ENCODE measurements around the gene FAT2.
"Not testable (repeated sequence)": the region's sequence is repeated elsewhere in the genome, so short reads cannot be mapped to it uniquely, and the experiment has no call there.

FAT2 gene

GRCh38 chr5:151581347-151581746, 9.8 kb downstream of the FAT2 start:
- DNase-seq: no peak

DNA sequence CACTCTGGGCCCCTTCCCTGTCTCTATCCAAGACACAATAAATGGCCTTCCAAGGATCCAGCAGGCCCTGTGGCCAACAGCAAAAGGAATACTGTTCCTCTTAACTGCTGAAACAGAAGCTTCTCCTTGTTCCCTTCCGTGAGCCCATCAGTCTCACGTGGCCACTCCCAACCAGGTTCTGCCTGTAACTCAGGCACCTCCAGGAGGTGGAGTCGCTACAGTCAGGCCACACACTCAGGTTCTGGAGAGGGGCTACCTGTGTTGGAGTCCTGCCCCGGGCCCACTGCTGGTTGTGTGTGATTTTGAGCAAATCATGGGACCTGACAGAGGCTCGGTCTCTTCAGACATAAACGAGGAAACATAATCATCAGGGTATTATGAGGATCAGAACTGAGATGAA, 10.3 kb downstream of the FAT2 start:
- no peak for DNase-seq

DNA sequence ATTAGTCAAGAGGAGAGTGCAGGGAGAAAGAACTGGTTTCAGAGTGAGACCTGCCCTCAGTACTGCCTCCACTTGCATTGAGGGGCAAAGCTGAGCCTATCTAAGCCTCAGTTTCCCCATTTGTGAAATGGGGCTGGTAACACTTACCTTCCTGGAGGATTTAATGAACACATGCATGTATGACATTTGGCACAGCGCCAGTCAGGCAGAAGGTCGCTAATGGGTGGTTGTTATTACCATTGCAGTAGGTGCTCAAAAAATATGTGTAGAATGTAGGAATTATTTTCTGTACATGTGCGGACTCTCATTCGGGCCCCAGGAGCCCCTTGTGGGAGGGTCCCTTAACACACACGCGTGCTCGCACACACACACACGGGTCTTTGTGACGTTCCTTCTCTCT, 10.9 kb downstream of the FAT2 start:
- DNase-seq: no peak

GRCh38 chr5:151579146-151579545, 12.0 kb downstream of the FAT2 start:
- not testable (repeated sequence) for DNase-seq

- no peak for DNase-seq
Observed at GRCh38 chr5:151578326-151579025, 12.7 kb downstream of the FAT2 start.

GRCh38 chr5:151577566-151577965, 13.6 kb downstream of the FAT2 start:
- DNase-seq: no peak

DNA sequence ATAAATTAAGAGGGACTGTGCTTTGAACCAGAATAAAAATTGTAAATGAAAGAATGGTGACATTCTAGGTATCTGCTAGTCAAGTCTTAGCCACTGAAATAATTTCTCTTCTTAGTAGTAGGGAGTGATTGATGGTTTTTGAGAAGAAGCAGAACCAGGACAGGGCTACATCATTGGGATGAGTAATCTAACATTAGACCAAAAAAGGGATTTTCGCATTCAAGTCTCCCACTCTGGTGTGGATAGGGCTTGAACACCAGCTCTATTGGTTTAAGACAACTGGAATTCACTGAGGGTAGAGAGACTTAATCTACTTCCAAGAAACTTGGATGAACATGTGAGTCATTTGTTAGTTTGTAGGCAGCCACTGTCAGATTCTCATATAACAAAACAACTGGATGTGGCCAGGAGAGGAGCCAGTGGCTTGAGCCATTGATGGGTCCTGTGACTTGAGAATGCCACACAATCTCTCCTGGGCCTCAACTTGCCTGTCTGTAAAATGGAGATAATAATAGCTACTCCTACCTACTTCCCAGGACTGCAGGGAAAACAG, 16.6 kb downstream of the FAT2 start:
- no peak for DNase-seq

- no peak for DNase-seq
Observed at GRCh38 chr5:151572657-151573368, 18.3 kb downstream of the FAT2 start.

GRCh38 chr5:151571270-151572173, 19.6 kb downstream of the FAT2 start:
- no peak for DNase-seq

DNA sequence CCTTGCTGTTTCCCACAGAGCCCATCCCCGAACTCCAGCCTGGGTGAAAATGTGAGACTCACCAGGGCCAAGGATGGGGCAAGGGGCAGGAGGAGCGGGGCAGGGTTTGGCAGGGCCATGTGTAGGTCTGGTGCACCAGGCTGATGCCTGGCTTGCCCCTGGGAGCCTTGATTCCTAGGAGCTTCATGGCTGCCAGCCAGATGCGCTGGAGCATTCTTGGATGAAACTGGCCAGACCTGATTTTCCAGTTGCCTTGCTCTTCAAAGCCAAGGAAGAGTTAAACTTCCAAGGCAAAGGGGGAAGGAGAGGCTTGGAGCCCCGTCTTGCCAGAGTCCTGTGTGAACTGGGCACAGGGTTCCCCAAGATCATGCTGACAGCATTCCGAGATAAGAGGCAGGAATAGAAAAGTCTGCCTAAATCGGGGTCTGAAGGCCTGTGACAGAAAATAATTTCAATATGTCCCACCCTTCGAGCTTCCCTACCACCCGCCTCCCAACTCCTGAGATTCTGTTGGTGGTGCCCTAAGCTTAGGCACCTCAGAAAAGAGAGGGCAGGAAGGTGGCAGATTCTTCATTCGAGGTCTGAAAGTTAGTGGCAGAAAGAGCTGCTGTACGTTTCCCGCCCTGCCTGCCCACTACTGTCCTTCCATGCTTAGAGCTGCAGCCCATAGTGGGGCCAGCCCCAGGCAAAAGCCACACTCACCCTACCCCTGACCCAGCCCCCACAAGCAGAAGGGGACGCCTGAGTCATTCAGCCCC, 20.4 kb downstream of the FAT2 start:
- DNase-seq: no peak

DNA sequence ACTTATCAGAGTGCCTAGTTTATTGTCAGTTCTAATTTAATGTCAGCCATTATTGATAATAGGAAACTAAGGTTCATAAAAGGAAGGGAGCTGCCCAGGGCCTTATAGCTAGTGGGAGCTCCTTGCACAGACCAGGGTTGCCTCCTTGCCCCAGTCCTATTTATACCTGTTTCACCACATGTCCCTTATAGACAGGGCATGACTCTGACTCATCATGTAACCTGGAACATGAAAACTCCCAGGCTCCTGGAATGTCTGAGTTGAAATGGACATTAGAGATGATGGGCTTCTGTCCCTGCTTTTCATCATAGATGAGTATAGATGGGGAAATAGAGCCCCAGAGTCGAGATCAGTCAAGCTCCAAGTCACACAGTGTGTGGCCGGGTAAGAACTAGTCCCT, 21.1 kb downstream of the FAT2 start:
- no peak for DNase-seq

- no peak for DNase-seq
Observed at GRCh38 chr5:151569132-151570046, 21.7 kb downstream of the FAT2 start.

GRCh38 chr5:151568036-151568435, 23.1 kb downstream of the FAT2 start:
- DNase-seq: no peak

- no peak for DNase-seq
Observed at GRCh38 chr5:151565971-151566370, 25.2 kb downstream of the FAT2 start.

DNA sequence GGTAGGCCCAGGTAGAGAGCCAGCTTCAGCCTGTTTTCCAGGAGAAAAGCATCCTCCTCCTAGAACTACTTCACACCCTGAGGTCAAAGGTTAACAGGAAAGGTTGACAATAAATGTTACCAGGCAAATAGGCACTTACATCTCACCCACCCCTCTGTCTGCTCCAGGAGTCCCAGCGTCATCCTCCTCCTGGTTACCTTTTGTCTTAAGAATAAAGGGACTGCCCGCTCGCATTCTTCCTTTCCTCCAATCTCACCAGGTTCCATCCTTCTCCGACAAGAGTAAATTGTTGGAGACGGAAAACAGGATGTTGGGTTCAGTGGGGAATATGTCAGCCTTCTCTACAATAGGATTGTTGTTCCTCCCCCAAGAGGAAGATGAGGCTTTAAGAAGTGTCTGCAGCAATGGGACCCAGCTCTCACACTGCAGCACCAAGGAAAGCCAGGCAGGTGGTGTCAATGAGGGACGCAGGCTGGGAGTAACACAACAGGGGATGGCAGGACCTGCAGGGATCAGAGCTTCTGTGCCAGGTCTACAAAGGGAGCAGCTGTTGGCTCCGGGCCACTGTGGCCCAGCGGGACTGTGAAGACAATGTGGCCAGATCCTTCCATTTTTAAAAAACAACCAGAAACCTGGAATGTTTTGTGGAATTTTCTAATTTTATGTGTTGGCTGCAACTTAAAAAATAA, 29.0 kb downstream of the FAT2 start:
- DNase-seq: no peak

- no peak for DNase-seq
Observed at GRCh38 chr5:151557951-151558350, 33.2 kb downstream of the FAT2 start.

DNA sequence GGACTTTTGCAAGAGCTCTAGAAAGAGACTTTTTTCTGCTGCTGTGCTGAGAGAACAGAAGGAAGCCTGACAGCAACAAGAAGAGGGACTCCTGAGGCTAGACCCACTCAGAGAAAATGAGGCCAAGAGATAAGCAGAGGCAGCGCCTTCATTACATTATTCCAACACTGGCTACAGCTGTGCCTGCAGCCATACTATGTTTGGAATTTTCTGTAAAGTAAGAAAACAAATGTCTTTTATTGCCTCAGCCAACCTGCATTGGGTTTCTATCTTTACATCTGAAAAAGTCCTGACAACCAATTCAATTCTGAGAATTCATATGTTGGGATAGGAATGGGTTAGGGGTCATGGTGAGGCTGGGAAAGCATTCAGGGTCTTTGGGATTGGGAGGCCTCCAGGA, 33.7 kb downstream of the FAT2 start:
- DNase-seq: no peak

GRCh38 chr5:151556806-151557205, 34.3 kb downstream of the FAT2 start:
- no peak for DNase-seq

DNA sequence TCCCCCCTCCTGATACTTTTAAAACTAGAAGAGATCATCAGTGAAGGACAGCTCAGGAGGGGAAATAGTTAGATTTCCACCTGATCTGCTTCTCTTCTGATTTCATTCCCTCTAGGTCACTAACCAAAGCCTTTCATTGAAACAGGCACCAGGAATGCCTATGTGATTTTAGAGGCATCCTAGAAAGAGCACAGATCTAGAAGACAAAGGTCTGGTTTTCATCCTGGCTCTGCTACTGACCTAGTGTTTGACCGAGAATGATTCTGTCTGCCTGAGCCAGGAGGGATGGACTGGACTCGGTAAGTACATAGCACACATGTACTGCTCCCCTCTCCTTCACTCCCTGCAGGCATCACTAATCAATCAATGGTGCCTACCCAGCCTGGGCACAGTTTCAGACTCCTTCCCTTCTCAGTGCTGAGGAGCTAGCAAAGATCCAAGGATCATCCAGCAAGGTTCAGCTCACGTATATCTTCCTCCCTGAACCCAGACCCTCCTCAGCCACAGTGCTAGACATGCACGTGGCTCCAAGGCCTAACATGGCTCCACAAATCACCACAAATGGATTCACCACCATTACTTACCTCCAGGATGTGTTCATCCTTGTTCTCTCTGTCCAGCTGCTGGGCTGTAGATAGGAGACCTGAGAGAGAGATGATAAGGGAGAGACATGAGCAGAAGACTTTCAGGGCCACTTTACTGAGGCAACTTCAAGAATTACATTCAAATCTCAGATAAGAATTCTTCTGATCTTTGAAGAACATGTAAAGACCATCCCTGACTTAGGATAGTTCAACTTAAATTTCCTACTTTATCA, 35.2 kb downstream of the FAT2 start:
- no peak for DNase-seq

GRCh38 chr5:151553695-151554094, 37.4 kb downstream of the FAT2 start:
- no peak for DNase-seq
